HUDEP-2 (cell line): Measurements from ENCODE around the gene FAM53B.
"Not testable (repeated sequence)": the region's sequence is repeated elsewhere in the genome, so short reads cannot be mapped to it uniquely, and the experiment has no call there.

Experiments used
- DNase-seq, 76 experiments: peaks; one replicate each; lab custom pipeline; 2025; ENCODE audit not compliant: unreplicated experiment in 76 of 76; lab: John Stamatoyannopoulos, UW

Gene FAM53B, protein sequence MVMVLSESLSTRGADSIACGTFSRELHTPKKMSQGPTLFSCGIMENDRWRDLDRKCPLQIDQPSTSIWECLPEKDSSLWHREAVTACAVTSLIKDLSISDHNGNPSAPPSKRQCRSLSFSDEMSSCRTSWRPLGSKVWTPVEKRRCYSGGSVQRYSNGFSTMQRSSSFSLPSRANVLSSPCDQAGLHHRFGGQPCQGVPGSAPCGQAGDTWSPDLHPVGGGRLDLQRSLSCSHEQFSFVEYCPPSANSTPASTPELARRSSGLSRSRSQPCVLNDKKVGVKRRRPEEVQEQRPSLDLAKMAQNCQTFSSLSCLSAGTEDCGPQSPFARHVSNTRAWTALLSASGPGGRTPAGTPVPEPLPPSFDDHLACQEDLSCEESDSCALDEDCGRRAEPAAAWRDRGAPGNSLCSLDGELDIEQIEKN

DNA sequence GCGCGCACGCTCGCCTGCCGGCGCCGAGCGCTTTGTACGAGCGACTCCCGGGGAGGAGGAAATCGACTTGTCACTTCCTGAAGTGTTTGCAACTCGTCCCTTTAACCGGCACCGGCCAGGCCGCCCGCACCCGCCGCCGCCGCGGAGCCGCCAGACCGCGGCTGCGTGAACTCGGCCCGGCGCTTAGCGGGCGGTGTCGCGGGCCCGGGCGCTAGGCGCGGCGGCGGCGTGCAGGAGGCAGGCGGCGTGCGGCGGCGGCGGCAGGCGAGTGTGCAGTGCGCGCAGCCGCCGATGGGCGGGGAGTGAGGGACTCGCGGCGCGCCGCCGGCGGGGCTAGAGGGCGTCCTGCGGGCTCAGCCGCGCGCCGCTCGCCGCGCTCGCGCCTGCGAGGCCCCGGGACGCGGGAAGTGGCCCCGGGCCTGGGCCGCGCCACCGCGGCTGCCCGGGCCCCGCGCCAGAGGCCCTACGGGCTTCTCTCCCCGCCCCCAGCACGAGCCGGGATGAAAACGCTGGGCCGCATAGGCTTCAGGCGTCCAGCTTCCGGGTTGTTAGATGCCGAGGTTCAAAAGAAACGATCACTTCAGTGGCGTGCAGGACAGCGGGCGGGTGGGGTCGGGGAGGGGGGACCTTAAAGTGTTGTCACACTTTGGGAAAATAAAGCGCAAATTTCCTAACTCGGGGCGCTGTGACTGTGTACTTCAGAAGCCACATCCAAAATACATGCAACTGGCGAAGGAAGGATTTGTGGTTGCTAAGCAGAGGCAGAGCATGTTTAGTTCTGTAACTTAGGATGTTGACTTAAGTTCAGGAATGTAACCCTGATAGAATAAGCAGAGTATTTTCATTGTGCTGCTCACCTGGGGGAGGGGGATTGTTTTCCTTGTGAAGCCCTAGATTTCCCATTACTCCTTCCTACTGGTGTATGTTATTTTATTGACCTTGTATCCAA, at the start of gene FAM53B:
Gene FAM53B (minus strand): TSS at position 277 of the 949 bp plus-strand sequence. CDS start 37,665 bp downstream, outside the sequence.
- peak in 70 of 76 experiments; percentile 14 to 84 (median 66) for DNase-seq

DNA sequence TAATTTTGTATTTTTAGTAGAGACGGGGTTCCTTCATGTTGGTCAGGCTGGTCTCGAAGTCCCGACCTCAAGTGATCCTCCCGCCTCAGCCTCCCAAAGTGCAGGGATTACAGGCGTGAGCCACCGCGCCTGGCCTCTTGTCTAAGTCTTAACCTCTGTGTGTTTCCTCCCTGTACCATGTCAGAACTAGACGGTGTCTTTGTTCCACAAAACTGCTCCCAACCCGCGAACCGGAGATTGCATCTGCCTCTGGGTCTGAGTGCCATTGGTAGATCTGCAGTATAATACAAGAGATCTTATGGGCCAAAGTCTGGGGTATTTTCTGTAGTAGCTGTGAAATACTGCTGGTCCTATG, 48.8 kb upstream of the FAM53B start:
- DNase-seq: no peak

DNA sequence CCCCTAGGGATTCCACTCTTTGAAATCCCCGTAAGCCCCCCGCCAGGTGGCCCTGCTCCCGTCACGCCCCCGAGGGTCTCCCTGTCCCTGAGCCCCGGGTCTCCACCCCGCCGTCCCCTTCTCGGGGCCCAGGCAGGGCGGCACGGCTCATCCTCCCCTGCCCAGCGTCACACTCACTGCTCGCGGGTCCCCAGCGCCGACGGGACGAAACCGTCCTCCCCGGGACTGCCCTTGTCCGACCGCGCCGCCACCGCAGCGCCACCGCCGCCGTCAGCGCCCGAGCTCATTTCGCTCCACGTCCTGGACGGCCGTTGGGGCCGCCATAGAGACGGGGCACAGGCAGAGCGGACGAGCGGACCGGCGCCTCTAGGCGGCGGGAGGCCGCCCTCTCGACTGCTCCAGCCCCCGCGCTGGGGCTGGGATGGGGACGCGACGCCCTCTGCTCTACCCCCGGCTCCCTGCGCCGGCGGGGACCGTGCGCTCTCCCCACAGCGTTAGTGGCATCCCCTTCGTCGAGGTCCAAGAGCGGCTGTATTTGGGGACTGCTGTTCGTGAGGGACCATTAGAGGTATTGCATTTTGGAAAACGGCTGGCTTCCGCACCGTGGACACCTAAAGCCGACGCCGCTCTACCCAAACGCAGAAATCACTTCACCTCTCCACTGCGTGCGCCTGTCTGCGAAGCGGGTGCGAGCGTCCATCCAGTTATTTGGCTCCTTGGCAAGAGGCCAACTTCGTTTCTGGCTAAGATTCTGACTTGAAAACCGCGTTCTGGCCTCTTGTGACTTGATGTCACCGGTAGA, 47.6 kb upstream of the FAM53B start, which contains the start of gene EEF1AKMT2:
Gene EEF1AKMT2 (minus strand): TSS at position 341 of the 802 bp plus-strand sequence. CDS start 54 bp downstream, at position 287.
- DNase-seq: peak in 74 of 76 experiments; percentile 6 to 82 (median 68)

DNA sequence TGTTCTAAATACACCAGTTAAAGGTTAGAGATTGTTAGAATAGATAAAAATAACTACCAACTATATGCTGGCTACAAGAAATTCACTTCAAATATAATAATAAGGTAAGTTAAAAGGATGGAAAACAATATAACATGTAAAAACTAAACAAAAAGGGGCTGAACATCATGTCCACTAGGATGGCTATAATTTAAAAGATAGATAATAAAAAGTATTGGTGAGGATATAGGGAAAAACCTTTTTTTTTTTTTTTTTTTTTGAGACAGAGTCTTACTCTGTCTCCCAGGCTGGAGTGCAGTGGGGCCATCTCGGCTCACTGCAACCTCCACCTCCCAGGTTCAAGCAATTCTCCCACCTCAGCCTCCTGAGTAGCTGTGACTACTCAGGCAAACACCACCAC, 38.7 kb upstream of the FAM53B start:
- DNase-seq: not testable (repeated sequence)

DNA sequence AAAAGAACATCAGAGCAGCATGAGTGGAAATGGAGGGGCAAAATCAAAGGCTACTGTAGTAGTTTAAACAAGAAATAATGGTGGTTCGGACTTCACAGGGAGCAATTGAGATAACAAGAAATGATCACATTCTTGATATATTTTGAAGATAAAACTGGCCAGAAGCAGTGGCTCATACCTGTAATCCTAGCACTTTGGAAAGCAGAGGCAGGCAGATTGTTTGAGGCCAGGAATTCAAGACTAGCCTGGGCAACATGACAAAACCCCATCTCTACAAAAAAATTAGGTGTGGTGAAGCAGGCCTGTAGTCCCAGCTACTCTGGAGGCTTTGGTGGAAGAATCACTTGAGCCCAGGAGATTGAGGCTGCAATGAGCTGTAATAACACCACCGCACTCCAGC, 24.6 kb upstream of the FAM53B start:
- no peak for DNase-seq

DNA sequence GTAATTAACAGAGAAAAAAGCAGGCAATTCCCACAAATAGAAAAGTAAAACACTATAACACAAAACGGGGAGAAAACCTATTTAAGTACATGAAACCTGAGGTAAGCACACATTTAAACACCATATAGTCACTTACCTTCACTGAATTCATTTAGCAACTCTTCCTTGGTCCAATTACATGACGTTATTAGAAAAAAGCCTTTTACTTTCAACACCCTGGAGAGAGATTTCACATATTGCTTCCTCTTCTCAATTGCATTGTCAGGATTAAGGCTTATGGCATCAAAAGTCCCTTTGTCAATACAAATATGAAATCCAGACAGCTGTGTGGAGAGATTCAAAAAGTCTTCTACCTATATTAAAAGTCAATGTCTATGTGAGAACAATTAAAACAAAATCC, 21.1 kb upstream of the FAM53B start:
- no peak for DNase-seq

DNA sequence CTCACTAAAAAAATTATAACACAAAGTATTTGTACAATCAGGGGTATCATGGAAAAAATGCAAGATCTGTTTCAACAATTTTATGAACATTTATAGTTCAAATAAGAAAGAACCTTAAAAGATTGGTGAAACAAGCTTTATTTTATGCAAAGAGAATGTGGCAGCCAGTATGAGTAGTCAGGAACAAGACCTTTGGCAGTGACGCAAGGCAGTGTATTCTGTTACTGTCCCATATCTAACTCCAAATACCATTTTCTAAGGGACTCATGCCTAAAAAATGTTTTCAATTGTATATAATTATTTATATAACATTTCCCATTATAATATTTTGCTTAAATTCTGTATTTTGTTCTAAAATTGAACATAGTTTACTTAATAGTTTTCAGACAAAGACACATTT, 19.1 kb upstream of the FAM53B start:
- DNase-seq: no peak

DNA sequence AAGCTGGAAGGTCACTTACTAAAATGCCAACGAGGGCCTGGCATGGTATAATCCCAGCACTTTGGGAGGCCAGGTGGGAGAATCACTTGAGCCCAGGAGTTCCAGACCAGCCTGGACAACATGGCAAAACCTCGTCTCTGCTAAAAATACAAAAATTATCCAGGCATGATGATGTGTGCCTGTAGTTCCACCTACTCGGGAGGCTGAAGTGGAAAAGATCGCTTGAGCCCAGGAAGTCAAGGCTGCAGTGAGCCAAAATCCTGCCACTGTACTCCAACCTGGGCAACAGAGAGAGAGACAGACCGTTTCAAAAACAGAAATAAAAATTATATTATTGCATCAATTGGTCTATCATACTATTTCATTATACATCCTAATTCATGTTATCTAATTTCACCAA, 18.1 kb upstream of the FAM53B start:
- no peak for DNase-seq

DNA sequence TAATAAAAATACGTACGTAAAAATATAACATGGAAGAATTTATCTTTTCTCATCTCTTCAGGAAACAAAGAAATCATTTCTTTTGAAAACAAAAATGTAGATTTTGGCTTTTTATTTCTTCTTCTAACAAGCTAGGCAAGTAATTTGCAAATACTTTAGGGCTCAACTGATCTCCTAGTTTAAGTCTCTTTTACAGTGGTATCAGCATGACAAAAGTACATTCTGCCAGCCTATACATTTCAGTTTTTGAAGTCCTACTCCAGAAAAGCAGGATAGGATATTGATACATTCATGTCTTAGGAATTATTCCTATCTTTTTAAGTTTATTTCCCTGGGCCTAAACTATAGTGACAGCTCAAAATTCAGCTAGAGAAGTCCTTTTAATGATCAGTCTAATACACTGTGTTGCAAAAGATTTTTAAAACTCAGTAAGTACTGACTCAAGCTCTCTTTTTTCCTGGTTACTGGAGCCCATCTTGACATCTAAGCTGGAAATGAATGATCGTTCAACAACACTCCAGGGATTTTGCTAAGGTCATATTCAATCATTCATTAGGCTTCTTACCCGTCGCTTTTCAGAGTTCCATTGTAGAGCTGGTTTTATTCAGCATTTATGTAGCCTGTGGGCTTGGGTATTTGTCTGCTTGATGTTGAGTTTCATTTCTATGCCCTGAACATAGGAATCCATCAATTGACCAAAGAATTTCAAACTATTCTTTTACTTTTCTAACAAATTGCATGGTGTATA, 12.2 kb upstream of the FAM53B start:
- DNase-seq: no peak

DNA sequence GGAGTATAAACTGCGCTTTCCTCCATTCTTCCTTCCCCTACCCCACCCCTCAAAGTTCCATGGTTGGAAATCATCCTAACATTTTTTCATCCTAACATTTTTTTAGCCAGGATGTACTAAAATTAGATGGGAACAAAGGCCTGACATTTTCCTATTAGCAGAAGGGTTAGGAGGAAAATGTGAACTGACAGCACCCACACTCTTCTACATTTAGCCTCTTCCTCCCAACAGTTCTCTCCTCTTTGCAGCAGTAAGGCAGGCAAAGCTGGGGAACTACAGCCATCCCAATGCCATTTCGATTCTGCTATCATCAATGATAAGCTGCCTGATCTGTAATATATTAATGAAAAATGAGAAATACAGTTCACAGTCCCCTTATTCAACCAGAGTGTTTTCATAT, 11.4 kb upstream of the FAM53B start:
- DNase-seq: no peak

DNA sequence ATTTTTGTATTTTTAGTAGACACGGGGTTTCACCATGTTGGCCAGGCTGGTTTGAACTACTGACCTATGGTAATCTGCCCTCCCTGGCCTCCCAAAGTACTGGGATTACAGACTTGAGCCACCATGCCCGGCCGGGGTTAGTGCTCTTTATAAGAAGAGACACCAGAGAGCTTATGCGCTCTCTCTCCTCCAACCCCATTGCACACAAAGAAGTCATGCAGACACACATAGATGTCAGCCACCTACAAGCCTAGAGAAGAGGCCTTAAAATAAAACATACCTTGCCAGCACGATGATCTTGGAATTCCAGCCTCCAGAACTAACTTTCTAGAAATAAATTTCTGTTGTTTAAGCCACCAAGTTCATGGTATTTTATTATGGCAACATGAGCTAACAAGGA, 10.0 kb upstream of the FAM53B start:
- no peak for DNase-seq

DNA sequence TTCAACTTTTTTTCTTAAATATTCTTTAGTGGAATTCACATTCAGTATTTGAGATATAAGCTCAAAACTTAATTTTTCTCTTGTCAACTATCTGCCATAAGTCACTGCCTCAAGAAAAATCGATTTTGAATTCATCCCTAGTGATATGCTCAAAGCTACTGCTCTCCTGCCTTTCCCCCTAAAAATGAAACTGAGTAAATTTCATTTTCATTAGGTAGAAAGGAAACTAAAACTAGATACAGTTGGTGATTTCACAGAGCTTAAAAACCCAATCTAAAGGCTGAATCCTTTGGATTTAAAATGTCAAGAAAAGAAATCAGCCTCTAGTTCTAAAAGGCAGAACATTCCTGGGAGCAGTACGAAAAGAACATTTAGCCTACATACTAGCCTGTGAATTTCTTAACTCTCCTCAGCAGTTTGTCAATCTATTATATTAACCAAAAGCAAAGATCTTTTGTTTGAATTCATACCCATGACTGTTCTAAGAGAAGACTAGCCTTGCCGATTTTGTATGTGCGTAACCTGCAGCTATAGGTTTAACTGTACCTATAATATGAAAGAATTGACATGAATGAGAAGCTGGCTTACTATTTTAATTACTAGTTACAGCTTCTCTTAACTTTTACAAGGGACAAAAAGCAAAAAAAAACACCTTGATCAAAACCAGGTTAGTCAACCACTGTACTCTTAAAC, 4.9 kb upstream of the FAM53B start:
- DNase-seq: no peak

DNA sequence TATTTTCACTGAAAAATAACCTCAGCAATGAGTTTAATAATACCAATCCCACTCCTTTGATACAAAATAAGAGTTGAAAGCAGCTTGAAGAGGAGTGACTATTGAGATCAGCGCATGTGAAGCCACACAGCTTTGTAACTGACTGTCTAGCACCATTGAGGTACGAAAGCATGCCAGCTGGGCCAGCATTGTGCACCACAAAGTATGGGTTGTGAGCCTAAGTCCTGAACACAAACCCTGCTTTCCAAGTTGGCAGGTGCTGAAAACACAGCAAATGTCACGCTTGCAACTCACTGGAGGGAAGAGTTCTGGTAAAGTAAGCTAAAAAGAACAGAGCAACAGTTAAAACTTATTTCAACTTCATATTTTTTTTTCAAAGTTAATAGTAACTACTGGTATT, 4.0 kb upstream of the FAM53B start:
- DNase-seq: no peak

DNA sequence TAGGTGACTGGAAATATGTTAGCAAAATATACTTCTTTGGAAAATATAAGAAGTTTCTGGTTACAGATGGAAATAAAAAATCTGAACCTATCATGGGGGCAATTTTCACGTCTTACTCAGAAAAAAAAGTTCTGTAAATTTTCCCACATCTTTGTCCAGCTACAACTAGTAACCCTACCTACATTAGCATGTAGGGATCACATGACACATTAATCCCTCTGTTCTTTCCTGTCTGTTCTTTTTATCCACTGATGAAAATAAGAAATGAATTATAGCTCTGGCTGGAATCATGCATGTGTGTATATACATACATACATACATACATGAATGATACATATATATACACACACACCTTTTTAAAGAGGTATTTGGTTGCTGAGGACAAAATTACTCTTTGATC, 3.6 kb upstream of the FAM53B start:
- DNase-seq: no peak

DNA sequence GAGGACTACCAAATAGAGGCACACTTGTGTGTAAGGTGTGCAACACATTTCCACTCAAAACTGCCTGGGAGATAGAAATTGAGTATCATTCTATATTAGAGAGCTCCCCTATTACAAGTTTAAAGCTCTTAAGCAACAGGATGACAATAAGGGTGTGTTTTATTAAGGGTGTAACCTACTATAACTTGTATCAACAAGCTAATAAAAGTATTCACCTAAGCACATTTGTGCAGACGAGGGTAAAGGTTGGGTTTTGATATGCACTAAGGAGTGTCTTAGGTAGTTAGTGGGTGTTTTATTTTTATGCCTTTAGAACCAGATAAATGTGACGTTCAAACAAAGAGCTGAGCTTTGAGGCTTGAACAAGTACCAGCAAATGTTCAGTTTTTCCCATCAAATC, 2.8 kb upstream of the FAM53B start:
- no peak for DNase-seq

DNA sequence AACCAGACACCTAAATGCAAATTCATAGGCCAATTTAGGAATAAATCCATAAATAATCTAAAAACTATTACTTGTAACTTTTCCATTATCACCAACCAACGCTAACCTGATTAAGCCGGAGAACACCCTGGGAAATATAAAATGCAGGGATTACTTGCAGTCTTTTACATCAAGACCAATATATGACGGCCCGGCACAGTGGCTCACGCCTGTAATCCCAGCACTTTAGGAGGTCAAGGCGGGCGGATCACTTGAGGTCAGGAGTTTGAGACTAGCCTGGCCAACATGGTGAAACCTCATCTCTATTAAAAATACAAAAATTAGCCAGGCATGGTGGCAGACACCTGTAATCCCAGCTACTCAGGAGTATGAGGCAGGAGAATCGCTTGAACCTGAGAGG, 2.3 kb upstream of the FAM53B start:
- not testable (repeated sequence) for DNase-seq

DNA sequence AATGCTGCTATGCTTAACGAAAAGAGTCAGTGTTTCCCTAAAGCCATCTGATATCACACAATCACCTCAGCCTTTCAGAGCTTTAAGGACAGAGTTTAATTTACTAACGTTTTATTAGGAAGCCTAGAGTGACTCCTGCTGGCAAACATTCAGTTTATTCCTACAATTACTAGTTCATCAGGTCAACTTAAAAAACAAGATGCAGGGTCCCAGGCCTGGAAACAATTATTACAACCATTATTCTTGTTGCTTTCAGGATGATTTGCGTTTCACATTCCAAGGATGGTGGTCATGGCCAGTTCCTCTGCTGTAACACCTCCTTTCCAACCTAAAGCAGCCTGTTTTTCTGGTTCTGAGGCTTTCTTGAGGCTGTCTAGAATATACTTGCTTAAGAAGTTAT, 1.5 kb upstream of the FAM53B start:
- peak in 23 of 76 experiments; percentile 9 to 49 (median 31) for DNase-seq

DNA sequence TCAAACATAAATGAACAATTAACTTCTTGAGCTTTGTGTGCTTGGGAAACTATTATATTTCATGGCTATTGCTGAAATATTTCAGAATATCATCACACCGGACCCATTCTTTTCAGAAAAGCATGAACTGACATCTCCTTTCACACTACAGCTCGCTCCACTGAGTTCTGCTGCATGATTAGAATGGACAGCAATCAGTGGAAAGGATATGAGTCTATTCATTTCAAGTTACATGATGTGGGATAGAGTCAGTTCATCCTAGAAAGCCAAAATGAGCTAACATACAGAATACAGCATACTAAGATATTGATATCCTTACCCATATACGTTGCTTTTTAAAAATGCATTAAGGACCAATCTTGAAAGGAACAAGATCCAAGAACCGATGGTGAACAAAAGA, 1.1 kb upstream of the FAM53B start:
- no peak for DNase-seq
